Transverse colon (tissue), 4 donors: Measurements from ENCODE around the gene SLC17A7. TPM values are rescaled to one million over a fixed set of nuclear protein-coding genes. Genes with fewer than 3 reads are reported as not detected.

Experiments
- DNase-seq: peaks from one replicate; pipeline ENCODE4 v3.0.0-alpha.2; 2019
- H3K27ac ChIP-seq, 4 donors: fragments of 200-600 bp; sonication (generic); 2 replicates each; pipeline ENCODE4 v1.5.1; 2016 to 2018; ENCODE audit warnings: inconsistent platforms in 4 of 4
- H3K27me3 ChIP-seq: fragments of 200-600 bp; sonication (generic); 2 replicates; pipeline ENCODE4 v1.5.1; 2017; ENCODE audit warnings: inconsistent platforms
- H3K36me3 ChIP-seq, 4 donors: fragments of 200-600 bp; sonication (generic); 2 replicates each; pipeline ENCODE4 v1.5.1; 2017 to 2019; ENCODE audit warnings: inconsistent platforms in 4 of 4
- H3K4me1 ChIP-seq, 4 donors: fragments of 200-600 bp; sonication (generic); 2 replicates each; pipeline ENCODE4 v1.5.1; 2017 to 2020; ENCODE audit warnings: inconsistent platforms in 4 of 4
- H3K4me3 ChIP-seq, 4 donors: fragments of 200-600 bp; sonication (generic); 1 replicate in 1 of 4; 2 replicates in 3 of 4; pipeline versions ENCODE4 v1.5.1 to v1.6.1; 2017 to 2019; ENCODE audit warnings: inconsistent platforms in 4 of 4
- H3K9me3 ChIP-seq, 2 donors: fragments of 200-600 bp; sonication (generic); 2 replicates each; pipeline ENCODE4 v1.5.1; 2017 to 2019; ENCODE audit warnings: inconsistent platforms in 2 of 2
- CTCF ChIP-seq, 5 experiments: fragments of 200-600 bp in 3 of 5; fragments of 450-650 bp in 2 of 5; sonication (generic) in 3 of 5; IDR thresholded peaks; 1 replicate in 2 of 5; 2 replicates in 3 of 5; pipeline ENCODE4 v1.5.1; 2016 to 2017; ENCODE audit warnings: antibody characterized with exemption in 5 of 5, inconsistent platforms in 3 of 5, mild to moderate bottlenecking in 2 of 5, moderate library complexity in 1 of 5
- EP300 ChIP-seq: sonication (generic); formaldehyde crosslinking; IDR thresholded peaks from one replicate; pipeline ENCODE4 v1.6.1; 2017; ENCODE audit warnings: antibody characterized with exemption, low read depth
- POLR2A ChIP-seq: fragments of 450-650 bp; IDR thresholded peaks from one replicate; pipeline ENCODE4 v1.6.1; 2016; ENCODE audit warnings: antibody characterized with exemption, mild to moderate bottlenecking, moderate library complexity
- POLR2AphosphoS5 ChIP-seq, 3 donors: sonication (generic); formaldehyde crosslinking; IDR thresholded peaks; one replicate each; pipeline ENCODE4 v1.6.1; 2016; ENCODE audit warnings: antibody characterized with exemption in 3 of 3
- WGBS, 2 donors: methylation state at CpG; one replicate each; pipeline ENCODE4 v1.1.5; 2018; ENCODE audit warnings: low coverage in 1 of 2; 5-methylcytosine and 5-hydroxymethylcytosine counted together
- in situ Hi-C, 4 donors: fragments of 200-750 bp; cut with MboI; loops; one replicate each; pipeline versions ENCODE4 v1.15.0 to v1.15.1; 2017; ENCODE audit warnings: low sequenced_read_pairs in 3 of 4, low pct_ligation_motif_present in 1 of 4, low pct_unique_long_range_greater_than_20kb in 1 of 4
- intact Hi-C: fragments of 100-400 bp; cut with DNase I; formaldehyde crosslinking; loops from one replicate; pipeline ENCODE4 v1.15.1; 2023; ENCODE audit warnings: low total_unique reads
- total RNA-seq, 4 donors: library from RNA; depleted of rRNA; stranded (reverse); fragments of >200 nt; gene quantifications; one replicate each; pipeline ENCODE4 v1.1.0, GENCODE V29; 2016

SLC17A7 gene
- total RNA-seq, 4 donors from 2014 or later, result 0.55 to 1.1 TPM; not detected in 2

- no peak overlapping the region for H3K4me3 ChIP-seq
- in situ Hi-C loops (no loop called here), intact Hi-C loops (no loop called here)
- no peaks in the 10 kb centered on the region for H3K36me3 ChIP-seq
- TF ChIP-seq POLR2AphosphoS5 (IDR thresholded peaks at IDR 0.05), result no peak
- TF ChIP-seq EP300, result no peak
- TF ChIP-seq POLR2A, result no peak
- TF ChIP-seq CTCF (IDR thresholded peaks at IDR 0.05), result no peak
- no peak for DNase-seq
- H3K4me1 ChIP-seq, result peaks cover 0 to 8% (median 0%) of the 10 kb centered on the region in 4 donors
- no peak overlapping the region for H3K27ac ChIP-seq
- no peaks in the 10 kb centered on the region for H3K27me3 ChIP-seq
- 89% methylated on average over 16 of the region's 16 CpGs; no CpG with 5 or more reads in 1 of the 2 donors for WGBS, 2 donors
- no peaks in the 10 kb centered on the region for H3K9me3 ChIP-seq
Measured at GRCh38 chr19:49407482-49408015, 33.8 kb downstream of the SLC17A7 start.

- Histone ChIP-seq H3K27ac (no peak overlapping the region), H3K9me3 (no peaks in the 10 kb centered on the region), H3K27me3 (no peaks in the 10 kb centered on the region), H3K4me1 (peaks cover 0 to 8% (median 0%) of the 10 kb centered on the region in 4 donors), H3K36me3 (no peaks in the 10 kb centered on the region), H3K4me3 (no peak overlapping the region)
- WGBS, 2 donors, result 81% methylated on average over 6 of the region's 7 CpGs; no CpG with 5 or more reads in 1 of the 2 donors
- TF ChIP-seq EP300, result no peak
- TF ChIP-seq CTCF (IDR thresholded peaks at IDR 0.05), result no peak
- no peak for TF ChIP-seq POLR2A
- TF ChIP-seq POLR2AphosphoS5 (IDR thresholded peaks at IDR 0.05), result no peak
- intact Hi-C loops (no loop called here), in situ Hi-C loops (no loop called here)
- DNase-seq, result no peak
Measured at GRCh38 chr19:49407079-49407478, 34.2 kb downstream of the SLC17A7 start.

GRCh38 chr19:49403404-49404187, 37.7 kb downstream of the SLC17A7 start:
- in situ Hi-C loops (no loop called here), intact Hi-C loops (no loop called here)
- TF ChIP-seq POLR2A, result no peak
- TF ChIP-seq POLR2AphosphoS5 (IDR thresholded peaks at IDR 0.05), result no peak
- TF ChIP-seq EP300, result no peak
- TF ChIP-seq CTCF (IDR thresholded peaks at IDR 0.05), result no peak

GRCh38 chr19:49400029-49400428, 41.3 kb downstream of the SLC17A7 start:
- no peaks in the 10 kb centered on the region for H3K9me3 ChIP-seq
- in situ Hi-C loops, result no loop called here
- H3K36me3 ChIP-seq, result no peaks in the 10 kb centered on the region
- H3K27me3 ChIP-seq, result no peaks in the 10 kb centered on the region
- no peaks in the 10 kb centered on the region for H3K4me1 ChIP-seq
- no peak overlapping the region for H3K4me3 ChIP-seq
- WGBS, 2 donors, result 93 to 100% methylated on average over 2 to 6 of the region's 6 CpGs
- TF ChIP-seq POLR2A (no peak), EP300 (no peak)
- no peak overlapping the region for H3K27ac ChIP-seq
- DNase-seq, result no peak
- intact Hi-C loops, result no loop called here

More at GRCh38 chr19:49403404-49404187, 37.7 kb downstream of the SLC17A7 start:
- no peak overlapping the region for H3K27ac ChIP-seq
- H3K27me3 ChIP-seq, result no peaks in the 10 kb centered on the region
- H3K4me1 ChIP-seq, result no peaks in the 10 kb centered on the region
- no peak overlapping the region for H3K4me3 ChIP-seq
- H3K36me3 ChIP-seq, result no peaks in the 10 kb centered on the region
- 62% methylated on average over 4 to 7 of the region's 7 CpGs for WGBS, 2 donors
- H3K9me3 ChIP-seq, result no peaks in the 10 kb centered on the region
- no peak for DNase-seq
